Measurements from ENCODE around the gene CPNE7.
"Not testable (repeated sequence)": the region's sequence is repeated elsewhere in the genome, so short reads cannot be mapped to it uniquely, and the experiment has no call there.

The CPNE7 gene

DNA sequence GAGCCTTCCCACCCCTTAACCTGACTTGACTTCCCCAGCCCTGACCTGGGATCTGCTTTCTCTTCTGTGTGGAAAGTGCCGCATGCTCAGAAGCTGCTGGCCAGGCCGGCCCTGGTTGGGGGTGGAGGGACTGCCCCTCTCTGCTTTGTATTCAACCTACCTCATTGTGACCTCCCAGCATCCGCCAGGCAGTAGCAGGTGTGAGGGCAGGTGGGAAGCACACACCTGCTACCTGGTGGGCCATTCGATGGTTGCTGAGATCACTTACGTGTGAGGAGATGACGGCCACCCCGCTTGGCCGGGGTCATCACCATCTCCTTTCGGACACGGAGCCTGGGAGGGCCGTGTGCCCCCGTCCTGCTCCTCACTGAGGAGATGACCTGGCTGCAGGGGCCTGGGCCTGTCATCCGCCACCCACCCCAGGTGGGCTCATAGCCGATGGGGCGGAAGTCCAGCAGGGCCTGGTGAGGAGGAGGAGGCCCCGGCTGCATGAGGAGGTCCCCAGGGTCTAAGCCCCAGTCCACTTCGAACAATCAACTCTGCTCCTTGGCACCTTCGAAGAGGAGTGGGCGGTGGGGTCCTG, 7.1 kb downstream of the CPNE7 start:
- no peak overlapping the region for H3K27ac ChIP-seq
- no peaks in the 10 kb centered on the region for H3K9me3 ChIP-seq (ENCODE audit: low read depth, low read length)
- H3K4me3 ChIP-seq: no peak overlapping the region
- no peak overlapping the region for H3K9ac ChIP-seq (ENCODE audit: insufficient read length)
- H3K36me3 ChIP-seq (ENCODE audit: insufficient read depth, low read length): peaks cover 35% of the 10 kb centered on the region; the same call in 1 of the 2 replicates
- no peak for DNase-seq (ENCODE audit: low read depth, low spot score)
- TF ChIP-seq FOXP2 (optimal IDR thresholded peaks at IDR 0.05; ENCODE audit: control extremely low read depth, extremely low read length, insufficient read depth): no peak
- TF ChIP-seq POLR2AphosphoS5 (IDR thresholded peaks at IDR 0.05; ENCODE audit: borderline replicate concordance, low read depth, low read length): no peak
- no peak for TF ChIP-seq EZH2 (IDR thresholded peaks at IDR 0.05)

DNA sequence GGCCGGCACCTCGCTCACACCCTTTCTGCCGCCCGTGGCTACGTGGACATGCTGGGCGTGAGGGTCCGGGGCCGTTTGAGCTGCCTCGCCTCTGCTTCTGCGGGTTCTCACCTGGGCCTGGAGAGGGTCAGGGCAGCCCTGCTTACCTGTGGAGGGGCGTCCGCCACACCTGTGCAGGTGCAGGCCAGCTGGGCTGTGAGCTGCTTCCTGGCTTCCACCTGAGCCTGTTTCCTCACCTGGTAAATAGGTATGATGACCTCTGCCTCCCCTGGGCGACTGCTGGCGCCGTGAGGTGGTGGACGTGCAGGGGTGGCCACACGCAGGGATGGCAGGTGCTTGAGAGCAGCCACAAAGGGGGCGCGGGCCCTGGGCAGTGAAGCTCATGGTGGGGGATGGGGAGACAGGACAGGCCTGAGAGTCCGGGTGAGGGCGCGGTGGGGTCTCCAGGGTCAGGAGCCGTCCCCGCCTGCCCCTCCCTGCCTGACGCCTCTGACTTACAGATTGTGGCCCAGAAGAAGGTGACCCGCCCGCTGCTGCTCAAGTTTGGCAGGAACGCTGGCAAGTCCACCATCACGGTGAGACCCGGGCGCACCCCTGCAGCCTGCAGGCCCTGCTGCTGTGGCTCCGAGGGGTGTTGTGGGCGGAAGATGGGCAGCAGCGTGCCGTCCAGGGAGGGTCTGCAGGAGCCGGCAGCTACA, 7.8 kb downstream of the CPNE7 start:
- Histone ChIP-seq H3K36me3 (ENCODE audit: insufficient read depth, low read length) (peaks cover 38% of the 10 kb centered on the region; the same call in 1 of the 2 replicates), H3K9me3 (ENCODE audit: low read depth, low read length) (no peaks in the 10 kb centered on the region), H3K4me3 (no peak overlapping the region), H3K9ac (ENCODE audit: insufficient read length) (no peak overlapping the region), H3K27ac (no peak overlapping the region)
- DNase-seq (ENCODE audit: low read depth, low spot score): no peak
- no peak for TF ChIP-seq EZH2 (IDR thresholded peaks at IDR 0.05)
- no peak for TF ChIP-seq POLR2AphosphoS5 (IDR thresholded peaks at IDR 0.05; ENCODE audit: borderline replicate concordance, low read depth, low read length)

DNA sequence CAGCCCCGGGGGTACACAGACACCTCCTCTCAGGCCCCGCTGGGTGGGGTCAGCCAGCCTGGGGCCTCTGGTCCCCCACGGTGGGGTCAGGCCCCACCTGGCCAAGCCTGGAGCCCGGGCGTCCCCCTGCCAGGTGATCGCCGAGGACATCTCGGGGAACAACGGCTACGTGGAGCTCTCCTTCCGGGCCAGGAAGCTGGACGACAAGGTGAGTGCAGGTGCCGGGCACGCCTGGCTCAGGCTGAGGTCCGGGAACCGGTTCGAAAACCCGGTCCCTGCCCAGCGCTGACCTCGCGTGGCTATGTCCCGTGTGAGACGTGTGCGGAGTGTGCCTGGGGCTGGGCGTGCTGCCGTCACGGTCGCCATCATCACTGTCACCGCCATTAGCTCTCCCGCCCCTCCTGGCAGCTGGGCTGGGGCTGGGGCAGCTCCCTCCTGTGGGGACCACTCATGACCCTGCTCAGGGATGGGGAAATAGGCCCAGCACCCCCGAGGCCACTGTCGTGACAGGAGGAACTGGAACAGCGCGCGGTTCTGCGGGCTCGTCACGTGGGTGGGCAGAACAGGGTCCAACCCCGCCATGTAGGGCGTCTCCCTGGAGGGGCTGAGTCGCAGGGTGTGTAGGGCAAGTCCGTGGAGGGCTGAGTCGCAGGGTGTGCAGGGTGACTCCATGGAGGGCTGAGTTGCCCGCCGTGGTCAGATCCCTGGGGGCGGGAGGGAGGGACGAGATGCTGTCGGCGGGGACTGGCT, 8.5 kb downstream of the CPNE7 start:
- TF ChIP-seq POLR2AphosphoS5 (IDR thresholded peaks at IDR 0.05; ENCODE audit: borderline replicate concordance, low read depth, low read length) (no peak), EZH2 (IDR thresholded peaks at IDR 0.05) (no peak), FOXP2 (optimal IDR thresholded peaks at IDR 0.05; ENCODE audit: control extremely low read depth, extremely low read length, insufficient read depth) (no peak)
- no peak overlapping the region for H3K9ac ChIP-seq (ENCODE audit: insufficient read length)
- H3K4me3 ChIP-seq: no peak overlapping the region
- peaks cover 34% of the 10 kb centered on the region; the same call in 1 of the 2 replicates for H3K36me3 ChIP-seq (ENCODE audit: insufficient read depth, low read length)
- no peak overlapping the region for H3K27ac ChIP-seq
- H3K9me3 ChIP-seq (ENCODE audit: low read depth, low read length): no peaks in the 10 kb centered on the region
- no peak for DNase-seq (ENCODE audit: low read depth, low spot score)

DNA sequence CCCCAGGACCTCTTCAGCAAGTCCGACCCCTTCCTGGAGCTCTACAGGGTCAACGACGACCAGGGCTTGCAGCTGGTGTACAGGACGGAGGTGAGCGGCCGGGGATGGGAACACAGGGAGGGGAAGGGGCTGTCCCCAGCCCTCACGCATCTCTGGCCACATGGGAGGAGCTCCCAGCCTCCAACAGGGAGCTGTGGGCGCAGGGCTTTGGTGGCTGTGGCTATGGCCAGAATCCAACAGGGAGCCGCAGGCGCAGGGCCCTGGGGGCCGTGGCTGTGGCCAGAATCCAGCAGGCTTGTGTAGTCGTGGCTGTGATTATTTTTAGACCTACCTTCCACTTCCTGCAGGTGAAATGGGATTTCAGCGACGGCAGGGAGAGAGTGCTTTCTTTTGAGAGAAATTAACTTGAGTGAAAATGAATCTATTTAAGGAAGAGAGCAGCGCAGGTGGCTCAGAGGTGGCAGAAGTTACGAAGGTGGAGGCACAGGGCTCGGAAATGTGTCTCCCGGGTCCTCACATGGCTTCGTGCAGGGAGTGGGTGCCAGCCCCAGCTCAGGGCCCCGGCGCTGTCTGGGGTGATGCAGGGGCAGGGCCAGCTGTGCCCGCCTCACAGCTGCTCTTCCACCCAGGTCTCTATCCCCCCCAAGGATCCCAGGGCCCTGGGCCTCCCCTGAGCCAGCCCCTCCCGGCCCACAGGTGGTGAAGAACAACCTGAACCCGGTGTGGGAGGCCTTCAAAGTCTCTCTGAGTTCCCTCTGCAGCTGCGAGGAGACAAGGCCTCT, 9.4 kb downstream of the CPNE7 start:
- Histone ChIP-seq H3K4me3 (no peak overlapping the region), H3K27ac (no peak overlapping the region), H3K36me3 (ENCODE audit: insufficient read depth, low read length) (peaks cover 28% of the 10 kb centered on the region; the same call in 1 of the 2 replicates), H3K9ac (ENCODE audit: insufficient read length) (no peak overlapping the region), H3K9me3 (ENCODE audit: low read depth, low read length) (no peaks in the 10 kb centered on the region)
- no peak for DNase-seq (ENCODE audit: low read depth, low spot score)
- TF ChIP-seq FOXP2 (optimal IDR thresholded peaks at IDR 0.05; ENCODE audit: control extremely low read depth, extremely low read length, insufficient read depth) (no peak), POLR2AphosphoS5 (IDR thresholded peaks at IDR 0.05; ENCODE audit: borderline replicate concordance, low read depth, low read length) (no peak), EZH2 (IDR thresholded peaks at IDR 0.05) (no peak)

DNA sequence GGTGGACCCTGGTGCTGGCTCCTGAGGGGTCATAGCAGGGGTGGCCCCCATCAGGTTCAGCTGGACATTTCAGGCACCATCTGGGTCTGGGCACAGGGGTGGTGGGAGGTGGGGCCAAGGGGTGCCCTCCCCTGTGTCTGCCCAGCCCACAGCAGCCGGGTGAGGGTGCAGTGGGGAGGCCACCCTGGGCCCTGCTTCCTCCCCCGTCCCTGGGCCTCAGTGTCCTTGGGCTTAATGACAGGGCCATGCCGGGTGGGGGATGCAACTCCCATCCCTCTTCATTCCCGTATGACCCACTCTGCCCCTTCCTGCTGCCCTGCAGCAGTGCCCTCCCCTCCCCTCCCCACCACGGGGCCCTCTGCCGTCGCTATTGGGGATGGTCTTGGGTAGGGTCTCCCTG, 10.7 kb downstream of the CPNE7 start:
- H3K9me3 ChIP-seq (ENCODE audit: low read depth, low read length): no peaks in the 10 kb centered on the region
- H3K36me3 ChIP-seq (ENCODE audit: insufficient read depth, low read length): peaks cover 27% of the 10 kb centered on the region; the same call in 1 of the 2 replicates
- no peak overlapping the region for H3K9ac ChIP-seq (ENCODE audit: insufficient read length)
- H3K27ac ChIP-seq: no peak overlapping the region
- H3K4me3 ChIP-seq: no peak overlapping the region
- no peak for DNase-seq (ENCODE audit: low read depth, low spot score)
- TF ChIP-seq FOXP2 (optimal IDR thresholded peaks at IDR 0.05; ENCODE audit: control extremely low read depth, extremely low read length, insufficient read depth) (no peak), EZH2 (IDR thresholded peaks at IDR 0.05) (no peak), POLR2AphosphoS5 (IDR thresholded peaks at IDR 0.05; ENCODE audit: borderline replicate concordance, low read depth, low read length) (no peak)

DNA sequence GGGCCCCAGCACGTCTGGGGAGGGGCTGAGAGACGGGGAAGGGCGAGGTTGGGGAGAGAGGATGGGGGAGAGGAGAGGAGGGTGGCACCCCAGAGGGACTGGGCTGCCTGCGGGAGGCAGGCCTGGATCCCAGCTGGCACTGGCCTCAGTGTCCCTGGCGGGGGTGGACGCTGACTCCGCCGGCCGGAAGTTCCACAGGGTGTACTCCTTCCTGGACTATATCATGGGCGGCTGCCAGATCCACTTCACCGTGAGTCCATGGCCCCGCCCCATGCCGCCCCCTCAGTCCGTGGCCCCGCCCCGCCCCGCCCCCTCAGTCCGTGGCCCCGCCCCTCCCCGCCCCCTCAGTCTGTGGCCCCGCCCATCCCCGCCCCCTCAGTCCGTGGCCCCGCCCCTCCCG, 11.3 kb downstream of the CPNE7 start:
- Histone ChIP-seq H3K9ac (ENCODE audit: insufficient read length) (no peak overlapping the region), H3K4me3 (no peak overlapping the region), H3K27ac (no peak overlapping the region), H3K36me3 (ENCODE audit: insufficient read depth, low read length) (peaks cover 25% of the 10 kb centered on the region; the same call in 1 of the 2 replicates), H3K9me3 (ENCODE audit: low read depth, low read length) (no peaks in the 10 kb centered on the region)
- TF ChIP-seq EZH2 (IDR thresholded peaks at IDR 0.05) (no peak), POLR2AphosphoS5 (IDR thresholded peaks at IDR 0.05; ENCODE audit: borderline replicate concordance, low read depth, low read length) (no peak), FOXP2 (optimal IDR thresholded peaks at IDR 0.05; ENCODE audit: control extremely low read depth, extremely low read length, insufficient read depth) (no peak)
- DNase-seq (ENCODE audit: low read depth, low spot score): no peak

DNA sequence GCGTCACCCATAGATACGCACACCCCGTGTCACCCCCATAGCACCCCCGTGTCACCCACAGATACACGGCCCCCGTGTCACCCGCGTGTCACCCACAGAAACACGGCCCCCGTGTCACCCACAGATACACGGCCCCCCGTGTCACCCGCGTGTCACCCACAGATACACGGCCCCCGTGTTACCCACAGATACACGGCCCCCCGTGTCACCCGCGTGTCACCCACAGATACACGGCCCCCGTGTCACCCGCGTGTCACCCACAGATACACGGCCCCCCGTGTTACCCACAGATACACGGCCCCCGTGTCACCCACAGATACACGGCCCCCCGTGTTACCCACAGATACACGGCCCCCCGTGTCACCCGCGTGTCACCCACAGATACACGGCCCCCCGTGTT, 12.1 kb downstream of the CPNE7 start:
- not testable (repeated sequence) for H3K9me3 ChIP-seq (ENCODE audit: low read depth, low read length); H3K4me3 ChIP-seq; H3K27ac ChIP-seq; DNase-seq (ENCODE audit: low read depth, low spot score); H3K9ac ChIP-seq (ENCODE audit: insufficient read length)
- H3K36me3 ChIP-seq (ENCODE audit: insufficient read depth, low read length): peaks cover 18% of the 10 kb centered on the region; the same call in 1 of the 2 replicates
